NCI-H2227 treated with DMSO at 0.1 percent for 48 hours (cell line): ENCODE results near the gene CTNNAL1.
"Not testable (repeated sequence)": the region's sequence is repeated elsewhere in the genome, so short reads cannot be mapped to it uniquely, and the experiment has no call there.

Source experiments
- DNase-seq: peaks from one replicate; lab custom pipeline; 2025; lab: John Stamatoyannopoulos, UW

The CTNNAL1 gene

GRCh38 chr9:109012876-109013678, at the start of gene CTNNAL1:
Gene CTNNAL1, minus strand, starts transcription at chr9:109013499. Its CDS starts 57 bp downstream, at chr9:109013442.
- DNase-seq, result peak; percentile 30

- DNase-seq, result no peak
Observed at GRCh38 chr9:109062543-109062942, 49.2 kb upstream of the CTNNAL1 start.

GRCh38 chr9:109060191-109060590, 46.9 kb upstream of the CTNNAL1 start:
- DNase-seq, result no peak

GRCh38 chr9:109053121-109053520, 39.8 kb upstream of the CTNNAL1 start:
- not testable (repeated sequence) for DNase-seq

- no peak for DNase-seq
Observed at GRCh38 chr9:109052416-109052815, 39.1 kb upstream of the CTNNAL1 start.

GRCh38 chr9:109051733-109052132, 38.4 kb upstream of the CTNNAL1 start:
- DNase-seq, result no peak

GRCh38 chr9:109050444-109050843, 37.1 kb upstream of the CTNNAL1 start:
- no peak for DNase-seq

GRCh38 chr9:109048822-109049221, 35.5 kb upstream of the CTNNAL1 start:
- no peak for DNase-seq

GRCh38 chr9:109047259-109047658, 34.0 kb upstream of the CTNNAL1 start:
- no peak for DNase-seq

GRCh38 chr9:109046346-109046745, 33.0 kb upstream of the CTNNAL1 start:
- no peak for DNase-seq

GRCh38 chr9:109043578-109043977, 30.3 kb upstream of the CTNNAL1 start:
- DNase-seq, result no peak

GRCh38 chr9:109040571-109040970, 27.3 kb upstream of the CTNNAL1 start:
- no peak for DNase-seq

GRCh38 chr9:109039539-109039938, 26.2 kb upstream of the CTNNAL1 start:
- DNase-seq, result no peak

GRCh38 chr9:109037946-109038715, 24.8 kb upstream of the CTNNAL1 start:
- no peak for DNase-seq

- DNase-seq, result no peak
Observed at GRCh38 chr9:109036744-109037680, 23.7 kb upstream of the CTNNAL1 start.

GRCh38 chr9:109035684-109036423, 22.6 kb upstream of the CTNNAL1 start:
- DNase-seq, result no peak

- DNase-seq, result no peak
Observed at GRCh38 chr9:109033941-109034700, 20.8 kb upstream of the CTNNAL1 start.

GRCh38 chr9:109031241-109031640, 17.9 kb upstream of the CTNNAL1 start:
- DNase-seq, result no peak

GRCh38 chr9:109030426-109030825, 17.1 kb upstream of the CTNNAL1 start:
- DNase-seq, result no peak

GRCh38 chr9:109028457-109028856, 15.2 kb upstream of the CTNNAL1 start:
- DNase-seq, result no peak

- DNase-seq, result no peak
Observed at GRCh38 chr9:109027176-109027575, 13.9 kb upstream of the CTNNAL1 start.
